Amniotic epithelial cell (primary cell): ENCODE measurements around the gene APBB2.
"Not testable (repeated sequence)": the region's sequence is repeated elsewhere in the genome, so short reads cannot be mapped to it uniquely, and the experiment has no call there.

Experiments
- DNase-seq: peaks from one replicate; pipeline ENCODE4 v3.0.0-alpha.2; 2010; ENCODE audit warnings: low read depth

APBB2 gene

GRCh38 chr4:40822420-40823166, 391.7 kb downstream of the APBB2 start:
- no peak for DNase-seq

GRCh38 chr4:40820101-40820500, 394.2 kb downstream of the APBB2 start:
- no peak for DNase-seq

GRCh38 chr4:40817157-40817556, 397.2 kb downstream of the APBB2 start:
- DNase-seq = not testable (repeated sequence)

- DNase-seq = no peak
Observed at GRCh38 chr4:40812856-40813255, 401.5 kb downstream of the APBB2 start.

GRCh38 chr4:40812386-40812785, 402.0 kb downstream of the APBB2 start:
- peak; percentile 80 for DNase-seq

- DNase-seq = peak; percentile 31
Observed at GRCh38 chr4:40811956-40812355, 402.4 kb downstream of the APBB2 start.

- peak; percentile 18 for DNase-seq
Observed at GRCh38 chr4:40808926-40809457, 405.4 kb downstream of the APBB2 start.

- no peak for DNase-seq
Observed at GRCh38 chr4:40804598-40804997, 409.7 kb downstream of the APBB2 start.

GRCh38 chr4:40800064-40800463, 414.3 kb downstream of the APBB2 start:
- DNase-seq = no peak

- DNase-seq = no peak
Observed at GRCh38 chr4:40789771-40790170, 424.6 kb downstream of the APBB2 start.

GRCh38 chr4:40789031-40789430, 425.3 kb downstream of the APBB2 start:
- DNase-seq = no peak

- no peak for DNase-seq
Observed at GRCh38 chr4:40788331-40788730, 426.0 kb downstream of the APBB2 start.

GRCh38 chr4:40785727-40786126, 428.6 kb downstream of the APBB2 start:
- no peak for DNase-seq

GRCh38 chr4:40782876-40783275, 431.5 kb downstream of the APBB2 start:
- DNase-seq = no peak

- no peak for DNase-seq
Observed at GRCh38 chr4:40778090-40778489, 436.3 kb downstream of the APBB2 start.

GRCh38 chr4:40769266-40769665, 445.1 kb downstream of the APBB2 start:
- peak; percentile 4 for DNase-seq

GRCh38 chr4:40763228-40763716, 451.1 kb downstream of the APBB2 start:
- DNase-seq = peak; percentile 78
